HG03354 (cell line): Measurements from ENCODE around the gene HYLS1.
A peak's percentile ranks its signal among the peaks of the same experiment; 100 is the strongest.
"Not testable (repeated sequence)": the region's sequence is repeated elsewhere in the genome, so short reads cannot be mapped to it uniquely, and the experiment has no call there.

Experiments
- ATAC-seq: cut with Tn5 transposase; IDR thresholded peaks from one replicate; pipeline ENCODE4 v1.9.1; 2021; ENCODE audit warnings: mild to moderate bottlenecking; ENCODE audit not compliant: unreplicated experiment, poor library complexity, severe bottlenecking

HYLS1 gene

GRCh38 chr11:125887373-125888324 lies at the start of gene HYLS1:
TSS of gene HYLS1 (plus strand) at chr11:125887668. CDS start at chr11:125899369, 11,701 bp downstream.
- peak; percentile 89 for ATAC-seq

GRCh38 chr11:125842321-125842948 lies 45.0 kb upstream of the HYLS1 start:
- ATAC-seq, result no peak

- no peak for ATAC-seq
Measured at GRCh38 chr11:125846188-125846587, 41.3 kb upstream of the HYLS1 start.

GRCh38 chr11:125857670-125858069 lies 29.8 kb upstream of the HYLS1 start:
- ATAC-seq, result not testable (repeated sequence)

- not testable (repeated sequence) for ATAC-seq
Measured at GRCh38 chr11:125862786-125863185, 24.7 kb upstream of the HYLS1 start.

- not testable (repeated sequence) for ATAC-seq
Measured at GRCh38 chr11:125865354-125865753, 22.1 kb upstream of the HYLS1 start.

GRCh38 chr11:125869521-125869920 lies 17.9 kb upstream of the HYLS1 start:
- no peak for ATAC-seq

- ATAC-seq, result no peak
Measured at GRCh38 chr11:125871391-125872137, 15.9 kb upstream of the HYLS1 start.

- no peak for ATAC-seq
Measured at GRCh38 chr11:125872138-125872491, 15.4 kb upstream of the HYLS1 start.

- ATAC-seq, result no peak
Measured at GRCh38 chr11:125873881-125874555, 13.4 kb upstream of the HYLS1 start.

- peak; percentile 79 for ATAC-seq
Measured at GRCh38 chr11:125874556-125875124, 12.8 kb upstream of the HYLS1 start.

- ATAC-seq, result no peak
Measured at GRCh38 chr11:125881291-125881690, 6.2 kb upstream of the HYLS1 start.

GRCh38 chr11:125883375-125883774 lies 4.1 kb upstream of the HYLS1 start:
- no peak for ATAC-seq

GRCh38 chr11:125886997-125887372 lies 483 bp upstream of the HYLS1 start:
- ATAC-seq, result peak; percentile 33

- ATAC-seq, result no peak
Measured at GRCh38 chr11:125890447-125891100, 3.1 kb downstream of the HYLS1 start.

- no peak for ATAC-seq
Measured at GRCh38 chr11:125892071-125892470, 4.6 kb downstream of the HYLS1 start.

- ATAC-seq, result no peak
Measured at GRCh38 chr11:125892994-125893393, 5.5 kb downstream of the HYLS1 start.

GRCh38 chr11:125901872-125902271 lies 14.4 kb downstream of the HYLS1 start:
- no peak for ATAC-seq
